Epithelial cell of proximal tubule (primary cell): ENCODE results near the gene SPEM2. TPM values are rescaled to one million over a fixed set of nuclear protein-coding genes. Genes with fewer than 3 reads are reported as not detected.
A peak's percentile ranks its signal among the peaks of the same experiment; 100 is the strongest.

Source experiments
- DNase-seq: peaks from one replicate; pipeline ENCODE4 v3.0.0-alpha.2; 2011; ENCODE audit warnings: low read depth
- H3K4me3 ChIP-seq: 2 replicates; pipeline ENCODE4 v1.5.1; 2011; ENCODE audit warnings: low read depth, mild to moderate bottlenecking, low read length
- total RNA-seq: library from RNA; depleted of rRNA; stranded (reverse); fragments of >200 nt; gene quantifications from 2 replicates; pipeline ENCODE4 v1.2.3, GENCODE V29; 2015
- TF ChIP-seq, protein P1 (sequence below): conservative IDR thresholded peaks from 2 replicates; pipeline ENCODE4 v1.5.1; 2012; ENCODE audit warnings: low read depth, mild to moderate bottlenecking, low read length

The SPEM2 gene
- total RNA-seq, 1 donor from 2014 or later, result not detected

DNA sequence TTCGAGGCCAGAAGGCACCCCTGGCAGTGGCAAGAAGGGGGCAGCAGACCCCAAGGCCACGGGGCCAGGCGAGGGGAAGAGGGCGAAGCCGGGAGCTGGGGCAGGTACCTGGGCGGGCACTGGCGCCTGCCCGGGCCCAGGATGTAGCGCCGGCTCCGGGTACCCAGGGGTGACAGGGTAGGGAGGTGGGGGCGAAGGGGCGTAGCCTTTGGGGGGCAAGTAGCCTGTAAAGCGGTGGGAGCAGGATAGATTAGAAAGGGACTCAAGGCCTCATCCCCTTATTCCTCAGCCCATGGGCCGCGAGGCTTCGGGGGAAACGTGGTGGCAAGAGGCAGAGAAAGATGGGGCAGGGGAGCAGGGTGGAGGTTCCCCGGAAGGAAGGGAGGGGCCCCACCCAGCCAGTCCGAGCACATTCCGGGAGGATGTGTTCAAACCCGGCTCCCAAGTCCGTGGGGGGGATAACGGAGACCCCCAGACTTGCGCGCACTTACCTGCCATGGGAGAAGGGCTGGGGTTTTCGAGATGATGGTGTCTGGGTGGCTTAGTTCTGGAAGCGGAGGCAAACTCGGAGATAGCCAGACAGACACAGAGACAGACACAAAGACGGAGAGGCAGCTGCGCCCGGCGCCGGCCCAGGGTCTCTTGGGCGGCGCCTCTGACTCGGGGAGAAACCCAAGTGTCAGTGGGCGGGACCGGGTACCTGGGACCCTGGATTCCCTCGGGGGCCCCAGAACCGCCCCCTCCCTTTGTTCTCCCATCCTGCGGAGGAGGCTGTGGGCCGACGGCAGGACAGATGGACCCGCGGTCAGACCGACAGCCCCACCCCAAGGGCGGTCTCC, 31.6 kb upstream of the SPEM2 start:
- H3K4me3 ChIP-seq, result peak overlapping the region; percentile 96
- DNase-seq, result no peak
- TF ChIP-seq, protein P1, sequence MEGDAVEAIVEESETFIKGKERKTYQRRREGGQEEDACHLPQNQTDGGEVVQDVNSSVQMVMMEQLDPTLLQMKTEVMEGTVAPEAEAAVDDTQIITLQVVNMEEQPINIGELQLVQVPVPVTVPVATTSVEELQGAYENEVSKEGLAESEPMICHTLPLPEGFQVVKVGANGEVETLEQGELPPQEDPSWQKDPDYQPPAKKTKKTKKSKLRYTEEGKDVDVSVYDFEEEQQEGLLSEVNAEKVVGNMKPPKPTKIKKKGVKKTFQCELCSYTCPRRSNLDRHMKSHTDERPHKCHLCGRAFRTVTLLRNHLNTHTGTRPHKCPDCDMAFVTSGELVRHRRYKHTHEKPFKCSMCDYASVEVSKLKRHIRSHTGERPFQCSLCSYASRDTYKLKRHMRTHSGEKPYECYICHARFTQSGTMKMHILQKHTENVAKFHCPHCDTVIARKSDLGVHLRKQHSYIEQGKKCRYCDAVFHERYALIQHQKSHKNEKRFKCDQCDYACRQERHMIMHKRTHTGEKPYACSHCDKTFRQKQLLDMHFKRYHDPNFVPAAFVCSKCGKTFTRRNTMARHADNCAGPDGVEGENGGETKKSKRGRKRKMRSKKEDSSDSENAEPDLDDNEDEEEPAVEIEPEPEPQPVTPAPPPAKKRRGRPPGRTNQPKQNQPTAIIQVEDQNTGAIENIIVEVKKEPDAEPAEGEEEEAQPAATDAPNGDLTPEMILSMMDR, result no peak

DNA sequence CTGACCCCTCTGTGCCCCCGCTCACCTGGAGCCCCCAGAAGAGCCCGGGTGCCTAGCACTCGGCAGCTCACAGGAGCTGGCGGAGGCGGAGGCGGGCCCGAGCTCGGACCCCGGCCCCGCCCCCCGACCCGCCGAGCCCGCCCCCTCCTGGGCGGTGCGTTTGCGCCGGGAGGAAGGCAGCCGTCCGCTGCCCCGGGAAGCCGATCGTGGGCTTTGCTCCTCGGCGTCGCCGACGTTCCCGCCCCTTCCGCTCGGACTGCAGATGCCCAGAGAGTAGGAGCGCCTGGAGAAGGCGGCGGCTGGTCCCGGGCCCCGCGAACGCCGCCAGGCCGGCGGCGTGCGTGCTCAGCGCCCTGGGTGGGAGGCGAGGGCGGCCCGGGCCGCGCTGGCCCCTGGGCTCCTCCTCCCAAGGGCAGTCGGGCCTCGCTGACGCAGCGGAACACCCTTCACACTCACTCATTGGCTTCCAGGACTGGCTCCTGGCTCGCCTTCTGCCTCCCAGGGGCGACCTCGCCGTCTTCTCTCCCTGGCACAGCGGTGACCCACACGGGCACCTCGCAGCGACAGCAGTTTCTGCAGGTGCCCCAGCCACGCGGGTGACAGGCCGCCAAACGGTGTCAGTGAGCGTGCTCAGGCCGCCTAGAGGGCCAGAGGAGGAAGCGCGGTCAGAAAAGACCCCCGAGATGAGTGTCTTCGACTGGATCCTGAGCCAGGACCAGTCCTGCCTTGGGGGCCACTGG, 30.8 kb upstream of the SPEM2 start, which contains the start of gene PLSCR3:
Gene PLSCR3 (minus strand): TSS at position 74 of the 740 bp plus-strand sequence. CDS start 415 bp downstream, outside the sequence.
- TF ChIP-seq, protein P1, result peak; percentile 35
- H3K4me3 ChIP-seq, result peak within 1 kb of the TSS; percentile 96
- no peak for DNase-seq

DNA sequence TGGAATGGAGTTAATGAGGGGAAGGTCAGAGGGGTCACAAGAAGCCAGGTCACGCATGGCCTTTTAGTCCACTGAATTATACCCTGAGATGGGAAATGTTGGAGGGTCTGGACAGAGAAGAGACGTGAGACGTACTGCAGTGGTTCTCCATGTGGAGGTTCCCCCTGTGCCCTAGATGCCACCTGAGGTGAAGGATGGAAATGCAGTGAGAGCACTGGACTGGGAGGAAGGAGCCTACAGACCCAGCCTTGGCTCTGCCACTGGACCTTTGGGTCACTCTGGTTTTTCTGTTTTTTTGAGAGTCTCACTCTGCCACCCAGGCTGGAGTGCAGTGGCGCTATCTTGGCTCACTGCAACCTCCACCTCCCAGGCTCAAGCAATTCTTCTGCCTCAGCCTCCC, 29.3 kb upstream of the SPEM2 start:
- TF ChIP-seq, protein P1, result no peak
- H3K4me3 ChIP-seq, result no peak overlapping the region
- DNase-seq, result no peak

DNA sequence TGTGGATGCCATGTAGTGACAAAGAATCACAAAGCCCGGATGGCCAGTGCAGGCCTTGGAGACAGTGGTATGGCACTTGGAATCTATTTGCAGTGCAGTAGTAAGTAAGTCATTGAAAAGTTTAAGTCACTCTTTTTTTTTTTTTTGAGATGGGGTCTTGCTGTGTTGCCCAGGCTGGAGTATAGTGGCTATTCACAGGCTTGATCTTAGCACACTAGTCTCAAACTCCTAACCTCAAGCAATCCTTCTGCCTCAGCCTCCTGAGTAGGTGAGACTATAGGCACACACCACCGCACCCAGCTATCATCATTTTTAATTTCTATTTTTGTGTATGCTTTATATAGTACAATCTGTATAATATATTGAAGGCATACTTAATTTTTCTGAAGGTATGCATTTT, 26.8 kb upstream of the SPEM2 start:
- TF ChIP-seq, protein P1, result no peak
- H3K4me3 ChIP-seq, result no peak overlapping the region
- no peak for DNase-seq

DNA sequence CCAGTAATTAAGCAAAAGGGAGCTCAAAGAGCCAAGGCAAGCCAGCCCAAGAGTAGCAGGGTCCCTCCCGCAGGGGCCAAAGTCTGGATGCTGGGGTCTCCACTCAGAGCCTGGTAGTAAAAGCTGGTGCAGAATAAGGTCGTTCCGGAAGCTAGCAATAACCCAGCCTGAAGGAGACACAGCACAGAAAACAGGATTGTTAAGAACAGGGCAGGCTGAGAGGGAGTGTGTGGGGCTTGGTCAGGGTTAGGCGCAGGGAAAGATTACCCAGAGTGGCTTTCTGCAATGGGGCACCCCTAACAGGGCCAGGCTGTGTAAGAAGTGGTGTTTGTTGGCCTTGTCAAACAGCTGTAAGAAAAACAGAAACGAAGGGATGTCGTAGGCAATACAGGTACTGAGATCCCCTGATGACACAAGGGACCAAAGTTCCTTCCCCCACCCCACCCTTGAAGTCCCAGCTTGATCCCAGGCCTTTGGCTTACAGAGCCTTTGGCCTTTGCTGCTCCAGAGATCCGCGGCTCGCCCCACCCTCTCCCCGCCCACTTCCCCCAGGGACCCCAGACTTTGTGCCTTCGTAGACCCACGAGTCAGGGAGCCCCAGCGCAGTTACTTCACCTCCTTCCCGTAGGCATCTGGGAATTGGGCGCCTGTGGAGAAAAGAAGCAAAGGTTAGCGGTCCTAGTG, 22.2 kb upstream of the SPEM2 start:
- no peak for DNase-seq
- TF ChIP-seq, protein P1, result no peak
- H3K4me3 ChIP-seq, result peak overlapping the region; percentile 71

DNA sequence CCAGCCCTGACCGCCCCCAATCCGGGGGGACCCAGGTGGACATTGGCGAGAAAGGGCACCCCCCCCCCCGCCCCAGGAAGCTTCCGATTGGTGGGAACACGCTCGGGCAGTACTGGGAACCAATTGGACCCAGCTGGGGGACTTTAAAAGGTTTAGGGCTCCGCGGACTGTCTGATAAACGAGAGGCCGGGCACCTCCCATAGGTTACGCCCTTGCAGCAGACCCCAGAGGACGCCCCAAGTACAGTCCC, 21.8 kb upstream of the SPEM2 start:
- peak overlapping the region; percentile 71 for H3K4me3 ChIP-seq
- DNase-seq, result no peak
- TF ChIP-seq, protein P1, result no peak
